Retinal pigment epithelial cell (primary cell): ENCODE results near the gene LDHAL6A.

Experiments
- DNase-seq: peaks from one replicate; pipeline ENCODE4 v3.0.0-alpha.2; 2010; ENCODE audit warnings: low read depth
- H3K4me3 ChIP-seq: 2 replicates; pipeline ENCODE4 v1.5.1; 2011; ENCODE audit warnings: mild to moderate bottlenecking, low read length, control low read depth, moderate library complexity
- CTCF ChIP-seq: conservative IDR thresholded peaks from 2 replicates; pipeline ENCODE4 v1.5.1; 2011; ENCODE audit warnings: low read depth, low read length, control low read depth, inconsistent platforms

Gene LDHAL6A

DNA sequence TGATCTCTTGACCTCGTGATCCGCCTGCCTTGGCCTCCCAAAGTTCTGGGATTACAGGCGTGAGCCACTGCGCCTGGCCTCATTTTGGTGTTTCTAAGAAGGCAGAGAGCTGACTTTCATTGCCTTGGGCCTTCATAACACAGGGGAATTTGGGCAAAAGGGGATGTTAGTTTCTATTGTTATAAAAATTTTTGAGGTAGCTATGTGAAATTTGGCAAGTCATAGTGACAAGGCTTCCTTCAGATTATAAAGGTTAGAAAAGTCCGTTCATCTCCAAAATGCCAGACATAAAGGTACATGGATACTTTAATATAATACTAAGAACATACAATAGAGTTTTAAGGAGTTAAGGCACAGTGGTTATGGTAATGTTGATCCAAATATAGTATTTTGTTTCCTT is 26.3 kb upstream of the LDHAL6A start:
- TF ChIP-seq CTCF = no peak
- no peak overlapping the region for H3K4me3 ChIP-seq
- no peak for DNase-seq

DNA sequence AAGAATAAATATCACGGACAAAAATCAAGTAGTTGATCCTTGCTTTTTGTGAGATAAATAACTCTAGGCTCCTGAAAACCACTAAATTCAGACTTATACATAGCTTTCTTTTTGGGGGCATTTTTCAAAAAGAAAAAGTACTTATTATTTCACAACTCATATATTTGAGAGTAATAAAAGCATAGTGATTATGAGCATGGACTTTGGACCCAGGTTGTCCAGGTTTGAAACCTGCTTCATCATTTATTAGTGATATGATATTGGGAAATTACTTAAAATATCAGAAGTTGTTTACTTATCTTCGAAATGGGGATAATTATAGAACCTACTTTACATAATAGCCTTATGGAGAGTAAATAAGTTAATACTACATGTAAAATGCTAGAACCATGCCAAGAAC is 17.0 kb upstream of the LDHAL6A start:
- no peak for DNase-seq
- H3K4me3 ChIP-seq = no peak overlapping the region
- TF ChIP-seq CTCF = no peak

DNA sequence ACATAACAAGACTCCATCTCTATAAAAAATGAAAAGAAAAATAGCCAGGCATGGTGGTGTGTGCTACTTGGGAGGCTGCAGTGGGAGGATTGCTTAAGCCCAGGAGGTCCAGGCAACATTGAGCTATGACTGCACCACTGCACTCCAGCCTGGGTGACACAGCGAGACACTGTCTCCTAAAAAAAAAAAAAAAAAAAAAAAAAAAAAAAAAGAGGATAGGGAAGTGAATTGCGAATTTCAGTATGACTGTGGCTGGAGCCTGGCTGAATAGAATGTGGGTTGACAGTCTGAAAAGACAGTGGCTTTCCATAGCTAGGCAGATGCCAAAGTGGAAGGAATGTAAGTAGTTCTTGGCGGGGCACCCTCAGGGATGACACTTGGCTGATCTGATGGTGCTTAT is 6.4 kb upstream of the LDHAL6A start:
- TF ChIP-seq CTCF = no peak
- no peak for DNase-seq

GRCh38 chr11:18452927-18453326 is 2.7 kb upstream of the LDHAL6A start:
- DNase-seq = peak; percentile 4
- no peak overlapping the region for H3K4me3 ChIP-seq
- no peak for TF ChIP-seq CTCF

More for the DNA sequence above, 6.4 kb upstream of the LDHAL6A start:
- no peak overlapping the region for H3K4me3 ChIP-seq

DNA sequence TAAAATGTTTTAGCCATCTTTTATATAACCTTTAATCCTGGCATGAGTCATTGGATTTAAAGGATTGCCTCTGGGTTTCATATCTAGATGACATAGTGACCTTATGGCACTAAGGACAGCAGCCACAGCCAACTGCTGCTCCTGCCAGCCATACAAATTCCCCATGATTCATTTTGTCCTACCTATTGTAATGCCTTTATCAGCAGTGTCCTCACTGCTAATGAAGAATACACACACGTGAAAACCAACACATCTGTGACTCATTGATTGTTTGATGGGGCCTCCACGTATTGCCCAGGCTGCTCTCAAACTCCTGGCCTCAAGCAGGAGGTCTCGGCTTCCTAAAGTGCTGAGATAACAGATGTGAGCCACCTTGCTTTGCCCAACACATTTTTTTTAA is 1.8 kb downstream of the LDHAL6A start:
- no peak for TF ChIP-seq CTCF
- peak; percentile 31 for DNase-seq
- no peak overlapping the region for H3K4me3 ChIP-seq

DNA sequence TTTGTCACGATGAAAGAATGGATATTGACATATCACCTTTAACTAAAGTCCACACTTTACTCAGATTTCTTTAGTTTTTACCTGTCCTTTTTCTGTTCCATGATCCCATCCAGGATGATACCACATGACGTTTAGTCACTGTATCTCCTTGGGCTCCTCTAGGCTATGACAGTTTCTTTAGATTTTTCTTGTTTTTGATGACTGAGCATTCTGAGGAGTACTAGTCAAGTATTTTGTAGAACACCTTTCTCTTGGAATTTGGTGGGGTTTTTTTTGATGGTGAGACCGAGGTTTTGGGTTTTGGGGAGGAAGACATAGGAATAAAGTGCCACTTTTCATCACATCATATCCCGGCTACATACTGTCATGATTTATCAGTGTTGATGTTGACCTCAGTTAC is 4.0 kb downstream of the LDHAL6A start:
- no peak for DNase-seq
- TF ChIP-seq CTCF = no peak
- no peak overlapping the region for H3K4me3 ChIP-seq

DNA sequence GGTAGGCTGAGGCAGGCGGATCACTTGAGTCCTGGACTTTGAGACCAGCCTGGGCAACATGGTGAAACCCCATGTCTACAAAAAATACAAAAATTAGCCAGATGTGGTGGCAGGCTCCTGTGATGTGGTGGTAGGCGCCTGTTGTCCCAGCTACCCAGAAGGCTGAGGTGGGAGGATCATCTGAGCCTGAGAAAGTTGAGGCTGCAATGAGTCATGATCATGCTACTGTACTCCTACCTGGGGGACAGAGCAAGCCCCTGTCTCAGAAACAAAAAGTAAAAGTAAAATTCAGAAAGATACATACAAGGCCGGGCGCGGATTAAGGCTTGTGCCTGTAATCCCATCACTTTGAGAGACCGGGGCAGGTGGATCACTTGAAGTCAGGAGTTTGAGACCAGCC is 6.3 kb downstream of the LDHAL6A start:
- H3K4me3 ChIP-seq = no peak overlapping the region
- no peak for DNase-seq
- TF ChIP-seq CTCF = no peak
